Panc1 (cell line): ENCODE measurements around the gene FRMPD1. TPM values are rescaled to one million over a fixed set of nuclear protein-coding genes. Genes with fewer than 3 reads are reported as not detected.

Experiments
- ATAC-seq: fragments of 200-7000 bp; cut with Tn5 transposase; 2 replicates; pipeline ENCODE4 v1.9.1; 2020; ENCODE audit warnings: mild to moderate bottlenecking, moderate library complexity
- BruUV-seq: library from RNA; stranded (reverse); fragments of 400-500 nt; replicated peaks from 2 replicates; lab custom pipeline; 2021; lab: Mats Ljungman, UMichigan
- CTCF ChIA-PET: fragments of 300-600 bp; sonication (Branson Sonifier 250); formaldehyde crosslinking; loops from one replicate; lab custom pipeline; 2022; ENCODE audit warnings: antibody characterized with exemption; lab: Charles Lee
- POLR2A ChIA-PET: fragments of 300-600 bp; sonication (Branson Sonifier 250); formaldehyde crosslinking; loops from one replicate; lab custom pipeline; 2022; ENCODE audit warnings: antibody characterized with exemption; lab: Charles Lee
- DNase-seq: peaks from one replicate; pipeline ENCODE4 v3.0.0-alpha.2; 2010; ENCODE audit warnings: low read depth, low spot score
- H3K27ac ChIP-seq: 2 replicates; pipeline ENCODE4 v1.5.1; 2011; ENCODE audit warnings: mild to moderate bottlenecking, low read length, inconsistent platforms
- H3K27me3 ChIP-seq: fragments of 200-500 bp; sonication (Bioruptor generic); 2 replicates; pipeline ENCODE4 v1.6.0; 2014; ENCODE audit warnings: low read length, inconsistent platforms; ENCODE audit not compliant: control insufficient read depth, insufficient read depth
- H3K36me3 ChIP-seq: fragments of 200-500 bp; sonication (Bioruptor generic); 2 replicates; pipeline ENCODE4 v1.5.1; 2014; ENCODE audit warnings: inconsistent platforms, mild to moderate bottlenecking, low read length, moderate library complexity; ENCODE audit not compliant: control insufficient read depth, insufficient read depth
- H3K4me1 ChIP-seq: 2 replicates; pipeline ENCODE4 v1.5.1; 2011; ENCODE audit warnings: inconsistent platforms, mild to moderate bottlenecking, low read length, moderate library complexity; ENCODE audit not compliant: control insufficient read depth, insufficient read depth
- H3K4me3 ChIP-seq, 2 experiments: 2 replicates each; pipeline ENCODE4 v1.5.1; 2011 to 2012; ENCODE audit warnings: low read depth in 2 of 2, low read length in 2 of 2, mild to moderate bottlenecking in 2 of 2, inconsistent platforms in 1 of 2, moderate library complexity in 1 of 2
- H3K9me3 ChIP-seq: fragments of 200-500 bp; sonication (Bioruptor generic); 2 replicates; pipeline ENCODE4 v1.5.1; 2014; ENCODE audit warnings: low read depth, mild to moderate bottlenecking, inconsistent platforms, low read length, moderate library complexity; ENCODE audit not compliant: control insufficient read depth, insufficient read depth
- POLR2AphosphoS5 ChIP-seq: IDR thresholded peaks from 2 replicates; pipeline ENCODE4 v1.6.1; 2012; ENCODE audit warnings: mild to moderate bottlenecking, low read depth, low read length, moderate library complexity
- REST ChIP-seq, 2 experiments: IDR thresholded peaks; 2 replicates each; pipeline ENCODE4 v1.6.1; 2011 to 2012; ENCODE audit warnings: low read depth in 2 of 2, control low read depth in 1 of 2, low read length in 1 of 2, mild to moderate bottlenecking in 1 of 2, moderate library complexity in 1 of 2; ENCODE audit not compliant: insufficient read depth in 1 of 2
- SIN3A ChIP-seq: IDR thresholded peaks from 2 replicates; pipeline ENCODE4 v1.6.1; 2012; ENCODE audit warnings: low read depth, mild to moderate bottlenecking, low read length, moderate library complexity, borderline replicate concordance; ENCODE audit not compliant: insufficient read depth
- TCF7L2 ChIP-seq: IDR thresholded peaks from 2 replicates; pipeline ENCODE4 v1.6.1; 2011; ENCODE audit warnings: mild to moderate bottlenecking, low read depth, low read length, inconsistent platforms
- in situ Hi-C: cut with HindIII; loops from 2 replicates; pipeline ENCODE4 v1.10.0; 2016; ENCODE audit warnings: low sequenced_read_pairs, low pct_unique_long_range_greater_than_20kb
- intact Hi-C: fragments of 100-400 bp; cut with micrococcal nuclease; formaldehyde crosslinking; loops from one replicate; pipeline ENCODE4 v1.10.0; 2022; ENCODE audit not compliant: unreplicated experiment
- total RNA-seq: library from RNA; stranded (reverse); gene quantifications from one replicate; pipeline ENCODE4 v1.2.1, GENCODE V29; 2021; ENCODE audit not compliant: unreplicated experiment
- TF ChIP-seq, protein P1 (sequence below): fragments of 450-650 bp; IDR thresholded peaks from 2 replicates; pipeline ENCODE4 v1.5.1; 2017; ENCODE audit warnings: mild to moderate bottlenecking

FRMPD1 gene
- total RNA-seq, 1 experiment from 2014 or later: 0.21 TPM

- CTCF ChIA-PET: no interaction called here
- in situ Hi-C loops (no loop called here), intact Hi-C loops (loop anchor here (10.0 kb wide), 1 partner anchor 237 kb away; no protein-coding TSS in a partner anchor)
- Histone ChIP-seq H3K36me3 (no peaks in the 10 kb centered on the region), H3K27ac (no peak overlapping the region), H3K4me1 (peaks cover 12% of the 10 kb centered on the region), H3K4me3 (no peak overlapping the region), H3K27me3 (peaks cover 25% of the 10 kb centered on the region; the same call in 1 of the 2 replicates), H3K9me3 (no peaks in the 10 kb centered on the region)
- ATAC-seq (no peak), DNase-seq (no peak)
- no peak for TF ChIP-seq POLR2AphosphoS5
- TF ChIP-seq SIN3A: no peak
- no peak for TF ChIP-seq TCF7L2
- TF ChIP-seq REST (IDR thresholded peaks at IDR 0.05; ENCODE audit: insufficient read depth in 1 of 2, low read depth in 2 of 2, low read length in 1 of 2): no peak
- TF ChIP-seq, protein P1, sequence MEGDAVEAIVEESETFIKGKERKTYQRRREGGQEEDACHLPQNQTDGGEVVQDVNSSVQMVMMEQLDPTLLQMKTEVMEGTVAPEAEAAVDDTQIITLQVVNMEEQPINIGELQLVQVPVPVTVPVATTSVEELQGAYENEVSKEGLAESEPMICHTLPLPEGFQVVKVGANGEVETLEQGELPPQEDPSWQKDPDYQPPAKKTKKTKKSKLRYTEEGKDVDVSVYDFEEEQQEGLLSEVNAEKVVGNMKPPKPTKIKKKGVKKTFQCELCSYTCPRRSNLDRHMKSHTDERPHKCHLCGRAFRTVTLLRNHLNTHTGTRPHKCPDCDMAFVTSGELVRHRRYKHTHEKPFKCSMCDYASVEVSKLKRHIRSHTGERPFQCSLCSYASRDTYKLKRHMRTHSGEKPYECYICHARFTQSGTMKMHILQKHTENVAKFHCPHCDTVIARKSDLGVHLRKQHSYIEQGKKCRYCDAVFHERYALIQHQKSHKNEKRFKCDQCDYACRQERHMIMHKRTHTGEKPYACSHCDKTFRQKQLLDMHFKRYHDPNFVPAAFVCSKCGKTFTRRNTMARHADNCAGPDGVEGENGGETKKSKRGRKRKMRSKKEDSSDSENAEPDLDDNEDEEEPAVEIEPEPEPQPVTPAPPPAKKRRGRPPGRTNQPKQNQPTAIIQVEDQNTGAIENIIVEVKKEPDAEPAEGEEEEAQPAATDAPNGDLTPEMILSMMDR: no peak
- POLR2A ChIA-PET: no interaction called here
- BruUV-seq: no TSS peak
Measured at GRCh38 chr9:37732086-37732741, 81.5 kb downstream of the FRMPD1 start.

DNA sequence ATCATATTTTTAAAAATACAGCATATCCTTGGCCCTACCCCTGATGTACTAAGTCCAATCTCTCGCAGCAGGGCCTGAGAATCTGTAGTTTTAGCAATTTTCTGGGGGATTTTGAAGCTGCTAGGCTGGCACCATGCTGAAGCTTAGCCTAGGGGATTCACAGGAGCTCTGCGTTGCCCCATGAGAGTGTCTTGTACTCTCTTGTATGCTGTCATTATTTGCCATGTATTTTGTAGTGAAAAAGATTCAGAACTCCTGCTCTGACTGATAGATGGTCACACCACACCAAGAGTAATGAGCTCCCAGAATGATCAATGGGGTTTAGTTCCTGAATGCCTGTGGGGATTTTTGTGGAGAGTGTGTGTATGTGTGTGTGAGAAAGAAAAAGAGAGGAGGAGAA is 82.2 kb downstream of the FRMPD1 start:
- no TSS peak for BruUV-seq
- Histone ChIP-seq H3K9me3 (no peaks in the 10 kb centered on the region), H3K4me1 (peaks cover 12% of the 10 kb centered on the region), H3K36me3 (no peaks in the 10 kb centered on the region), H3K27me3 (peaks cover 25% of the 10 kb centered on the region; the same call in 1 of the 2 replicates), H3K4me3 (no peak overlapping the region), H3K27ac (no peak overlapping the region)
- ATAC-seq: no peak
- intact Hi-C loops (loop anchor here (10.0 kb wide), 1 partner anchor 238 kb away; no protein-coding TSS in a partner anchor), in situ Hi-C loops (no loop called here)
- ChIA-PET CTCF (interaction anchor here (1.2 kb wide), 1 partner anchor 12 kb away, joined by 5 read pairs; no protein-coding TSS in a partner anchor), POLR2A (no interaction called here)
- no peak for DNase-seq
- TF ChIP-seq, protein P1: no peak
- TF ChIP-seq REST (IDR thresholded peaks at IDR 0.05; ENCODE audit: insufficient read depth in 1 of 2, low read depth in 2 of 2, low read length in 1 of 2) (no peak), SIN3A (no peak), TCF7L2 (no peak), POLR2AphosphoS5 (no peak)
